Measurements from ENCODE around the gene UNC5C. TPM values are rescaled to one million over a fixed set of nuclear protein-coding genes. Genes with fewer than 3 reads are reported as not detected.

Gene UNC5C
- polyA plus RNA-seq, 1 experiment, result not detected

- no peak overlapping the region for H3K4me3 ChIP-seq (ENCODE audit: low read depth, low read length)
- H3K36me3 ChIP-seq (ENCODE audit: control insufficient read depth, insufficient read depth, low read length), result no peaks in the 10 kb centered on the region
- TF ChIP-seq CTCF (IDR thresholded peaks at IDR 0.05; ENCODE audit: insufficient read depth, low read depth, low read length), result no peak
- no peaks in the 10 kb centered on the region for H3K27me3 ChIP-seq (ENCODE audit: control insufficient read depth, insufficient read depth, low read length)
- DNase-seq (ENCODE audit: low read depth), result no peak
- POLR2A ChIA-PET, result no interaction called here
- CTCF ChIA-PET, result no interaction called here
Observed at GRCh38 chr4:95444812-95445211, 104.0 kb downstream of the UNC5C start.

GRCh38 chr4:95439896-95440295, 108.9 kb downstream of the UNC5C start:
- no peak for TF ChIP-seq CTCF (IDR thresholded peaks at IDR 0.05; ENCODE audit: insufficient read depth, low read depth, low read length)
- H3K27me3 ChIP-seq (ENCODE audit: control insufficient read depth, insufficient read depth, low read length), result no peaks in the 10 kb centered on the region
- no peak for DNase-seq (ENCODE audit: low read depth)
- H3K36me3 ChIP-seq (ENCODE audit: control insufficient read depth, insufficient read depth, low read length), result no peaks in the 10 kb centered on the region
- CTCF ChIA-PET, result no interaction called here
- H3K4me3 ChIP-seq (ENCODE audit: low read depth, low read length), result no peak overlapping the region
- POLR2A ChIA-PET, result no interaction called here

GRCh38 chr4:95439071-95439470, 109.7 kb downstream of the UNC5C start:
- no peak for TF ChIP-seq CTCF (IDR thresholded peaks at IDR 0.05; ENCODE audit: insufficient read depth, low read depth, low read length)
- Histone ChIP-seq H3K4me3 (ENCODE audit: low read depth, low read length) (no peak overlapping the region), H3K27me3 (ENCODE audit: control insufficient read depth, insufficient read depth, low read length) (no peaks in the 10 kb centered on the region), H3K36me3 (ENCODE audit: control insufficient read depth, insufficient read depth, low read length) (no peaks in the 10 kb centered on the region)
- ChIA-PET POLR2A (no interaction called here), CTCF (no interaction called here)
- no peak for DNase-seq (ENCODE audit: low read depth)

GRCh38 chr4:95432466-95432865, 116.3 kb downstream of the UNC5C start:
- Histone ChIP-seq H3K4me3 (ENCODE audit: low read depth, low read length) (no peak overlapping the region), H3K36me3 (ENCODE audit: control insufficient read depth, insufficient read depth, low read length) (no peaks in the 10 kb centered on the region), H3K27me3 (ENCODE audit: control insufficient read depth, insufficient read depth, low read length) (no peaks in the 10 kb centered on the region)
- POLR2A ChIA-PET, result no interaction called here
- DNase-seq (ENCODE audit: low read depth), result no peak
- TF ChIP-seq CTCF (IDR thresholded peaks at IDR 0.05; ENCODE audit: insufficient read depth, low read depth, low read length), result no peak
- CTCF ChIA-PET, result no interaction called here

GRCh38 chr4:95431678-95432077, 117.1 kb downstream of the UNC5C start:
- no peaks in the 10 kb centered on the region for H3K36me3 ChIP-seq (ENCODE audit: control insufficient read depth, insufficient read depth, low read length)
- no peak overlapping the region for H3K4me3 ChIP-seq (ENCODE audit: low read depth, low read length)
- ChIA-PET CTCF (no interaction called here), POLR2A (no interaction called here)
- no peak for DNase-seq (ENCODE audit: low read depth)
- H3K27me3 ChIP-seq (ENCODE audit: control insufficient read depth, insufficient read depth, low read length), result no peaks in the 10 kb centered on the region
- TF ChIP-seq CTCF (IDR thresholded peaks at IDR 0.05; ENCODE audit: insufficient read depth, low read depth, low read length), result no peak
